IMR-90 (cell line): ENCODE measurements around the gene CDHR3. TPM values are rescaled to one million over a fixed set of nuclear protein-coding genes. Genes with fewer than 3 reads are reported as not detected.

Experiments
- ATAC-seq: fragments of 200-7000 bp; cut with Tn5 transposase; 2 replicates; pipeline ENCODE4 v1.9.1; 2020; ENCODE audit warnings: low read depth, mild to moderate bottlenecking, moderate library complexity
- BruUV-seq: library from RNA; stranded (reverse); fragments of 400-500 nt; replicated peaks from 2 replicates; lab custom pipeline; 2021; lab: Mats Ljungman, UMichigan
- CTCF ChIA-PET: fragments of 300-600 bp; formaldehyde crosslinking; extraction: SDS; loops from one replicate; lab custom pipeline; 2021; ENCODE audit warnings: antibody characterized with exemption; lab: Yijun Ruan, JAX
- POLR2A ChIA-PET: fragments of 300-600 bp; sonication (Branson Sonifier 250); formaldehyde crosslinking; loops from one replicate; lab custom pipeline; 2022; ENCODE audit warnings: antibody characterized with exemption; ENCODE audit not compliant: unreplicated experiment; lab: Charles Lee
- DNase-seq: peaks from one replicate; pipeline ENCODE4 v3.0.0; 2013
- H2AFZ ChIP-seq: replicated peaks from 2 replicates; pipeline ENCODE3; 2013; ENCODE audit warnings: low read length, mild to moderate bottlenecking; ENCODE audit not compliant: poor library complexity
- H2AK5ac ChIP-seq: 2 replicates; pipeline ENCODE4 v1.6.1; 2013; ENCODE audit warnings: low read depth, low read length, inconsistent platforms
- H2AK9ac ChIP-seq: replicated peaks from 2 replicates; pipeline ENCODE3; 2013; ENCODE audit warnings: mild to moderate bottlenecking, low read depth, low read length, moderate library complexity; ENCODE audit not compliant: poor library complexity
- H2BK120ac ChIP-seq: 2 replicates; pipeline ENCODE4 v1.6.1; 2013; ENCODE audit warnings: low read depth, low read length, inconsistent platforms
- H2BK15ac ChIP-seq: 3 replicates; pipeline ENCODE4 v1.6.1; 2013; ENCODE audit warnings: low read depth, low read length, inconsistent platforms
- H2BK20ac ChIP-seq: 2 replicates; pipeline ENCODE4 v1.6.1; 2013; ENCODE audit warnings: low read depth, mild to moderate bottlenecking, inconsistent platforms, low read length, moderate library complexity
- H2BK5ac ChIP-seq: 2 replicates; pipeline ENCODE4 v1.6.1; 2013; ENCODE audit warnings: mild to moderate bottlenecking, low read depth, low read length, inconsistent platforms; ENCODE audit not compliant: poor library complexity, severe bottlenecking
- H3K14ac ChIP-seq: replicated peaks from 2 replicates; pipeline ENCODE4 v1.6.1; 2013; ENCODE audit warnings: low read depth, low read length, inconsistent platforms
- H3K18ac ChIP-seq: 2 replicates; pipeline ENCODE4 v1.6.1; 2013; ENCODE audit warnings: low read depth, low read length, control low read depth
- H3K23ac ChIP-seq: 2 replicates; pipeline ENCODE4 v1.6.1; 2013; ENCODE audit warnings: low read depth, low read length, inconsistent platforms
- H3K27ac ChIP-seq: 2 replicates; pipeline ENCODE4 v1.5.1; 2013; ENCODE audit warnings: mild to moderate bottlenecking, control low read depth, low read length; ENCODE audit not compliant: insufficient read depth
- H3K27me3 ChIP-seq: 2 replicates; pipeline ENCODE4 v1.6.1; 2013; ENCODE audit warnings: low read length; ENCODE audit not compliant: control insufficient read depth, insufficient read depth
- H3K36me3 ChIP-seq: 2 replicates; pipeline ENCODE4 v1.6.1; 2013; ENCODE audit warnings: low read length, mixed read lengths; ENCODE audit not compliant: control insufficient read depth, insufficient read depth
- H3K4ac ChIP-seq: 2 replicates; pipeline ENCODE4 v1.6.1; 2013; ENCODE audit warnings: low read depth, low read length, inconsistent platforms
- H3K4me1 ChIP-seq: 2 replicates; pipeline ENCODE4 v1.6.1; 2013; ENCODE audit warnings: low read length, mixed read lengths; ENCODE audit not compliant: control insufficient read depth, insufficient read depth
- H3K4me2 ChIP-seq: 2 replicates; pipeline ENCODE4 v1.6.1; 2013; ENCODE audit warnings: low read depth, mild to moderate bottlenecking, control low read depth, low read length, moderate library complexity
- H3K4me3 ChIP-seq: 2 replicates; pipeline ENCODE4 v1.5.1; 2013; ENCODE audit warnings: low read depth, mild to moderate bottlenecking, control low read depth, low read length, moderate library complexity; ENCODE audit not compliant: insufficient read depth
- H3K56ac ChIP-seq: 2 replicates; pipeline ENCODE4 v1.6.1; 2013; ENCODE audit warnings: low read length, inconsistent platforms; ENCODE audit not compliant: insufficient read depth; ENCODE audit errors: extremely low read depth
- H3K79me1 ChIP-seq, 2 experiments: 2 replicates each; pipeline ENCODE4 v1.6.1; 2013; ENCODE audit warnings: low read length in 2 of 2, inconsistent platforms in 1 of 2, low read depth in 1 of 2
- H3K9ac ChIP-seq: 2 replicates; pipeline ENCODE4 v1.6.1; 2013; ENCODE audit warnings: low read depth, low read length, control low read depth
- H3K9me1 ChIP-seq: 2 replicates; pipeline ENCODE4 v1.6.1; 2013; ENCODE audit warnings: low read length, inconsistent platforms; ENCODE audit not compliant: insufficient read depth
- H3K9me3 ChIP-seq: 2 replicates; pipeline ENCODE4 v1.6.1; 2013; ENCODE audit warnings: low read length; ENCODE audit not compliant: control insufficient read depth, insufficient read depth
- H4K20me1 ChIP-seq: 2 replicates; pipeline ENCODE4 v1.6.1; 2013; ENCODE audit warnings: low read length, inconsistent platforms; ENCODE audit not compliant: insufficient read depth
- H4K5ac ChIP-seq: 2 replicates; pipeline ENCODE4 v1.6.1; 2013; ENCODE audit warnings: mild to moderate bottlenecking, low read depth, low read length, control low read depth
- H4K8ac ChIP-seq, 2 experiments: 2 replicates each; pipeline ENCODE4 v1.6.1; 2013; ENCODE audit warnings: low read depth in 2 of 2, low read length in 2 of 2, control low read depth in 1 of 2, inconsistent platforms in 1 of 2
- H4K91ac ChIP-seq: 2 replicates; pipeline ENCODE4 v1.6.1; 2013; ENCODE audit warnings: low read depth, low read length, inconsistent platforms; ENCODE audit not compliant: insufficient read depth
- BHLHE40 ChIP-seq: fragments of 150-350 bp; IDR thresholded peaks from 2 replicates; pipeline ENCODE4 v1.6.1; 2016; ENCODE audit warnings: mild to moderate bottlenecking, low read depth, low read length
- CEBPB ChIP-seq: IDR thresholded peaks from 2 replicates; pipeline ENCODE4 v1.6.1; 2012; ENCODE audit warnings: low read depth, low read length, improper control_type of control experiment
- CTCF ChIP-seq: conservative IDR thresholded peaks from 2 replicates; pipeline ENCODE4 v1.5.1; 2012; ENCODE audit warnings: mild to moderate bottlenecking, low read depth, low read length, improper control_type of control experiment
- ELK1 ChIP-seq: fragments of 150-350 bp; IDR thresholded peaks from 2 replicates; pipeline ENCODE4 v1.6.1; 2016; ENCODE audit warnings: low read depth, mild to moderate bottlenecking, low read length, moderate library complexity, borderline replicate concordance
- FOS ChIP-seq: fragments of 150-350 bp; IDR thresholded peaks from 2 replicates; pipeline ENCODE4 v1.6.1; 2016; ENCODE audit warnings: low read depth, low read length
- MAFK ChIP-seq: IDR thresholded peaks from 2 replicates; pipeline ENCODE4 v1.6.1; 2012; ENCODE audit warnings: low read depth, low read length, improper control_type of control experiment
- MAZ ChIP-seq: IDR thresholded peaks from 2 replicates; pipeline ENCODE4 v1.6.1; 2012; ENCODE audit warnings: low read depth, mild to moderate bottlenecking, low read length, improper control_type of control experiment, moderate library complexity, borderline replicate concordance
- MXI1 ChIP-seq: IDR thresholded peaks from 2 replicates; pipeline ENCODE4 v1.6.1; 2012; ENCODE audit warnings: low read depth, mild to moderate bottlenecking, low read length, moderate library complexity, borderline replicate concordance
- NFE2L2 ChIP-seq: fragments of 150-350 bp; IDR thresholded peaks from 2 replicates; pipeline ENCODE4 v1.6.1; 2016; ENCODE audit warnings: low read depth, mild to moderate bottlenecking, low read length
- RAD21 ChIP-seq: IDR thresholded peaks from 2 replicates; pipeline ENCODE4 v1.6.1; 2012; ENCODE audit warnings: low read length, improper control_type of control experiment
- SMC3 ChIP-seq: fragments of 150-350 bp; IDR thresholded peaks from 2 replicates; pipeline ENCODE4 v1.6.1; 2016; ENCODE audit warnings: low read depth, mild to moderate bottlenecking, antibody characterized with exemption, low read length, moderate library complexity
- USF2 ChIP-seq: fragments of 150-350 bp; IDR thresholded peaks from 2 replicates; pipeline ENCODE4 v1.6.1; 2017; ENCODE audit warnings: mild to moderate bottlenecking, antibody characterized with exemption, low read length, low read depth
- WGBS, 2 experiments: methylation state at CpG; one replicate each; pipeline versions ENCODE4 v1.1.5 to v1.1.7; 2013; ENCODE audit warnings: missing lambda C conversion rate in 2 of 2; ENCODE audit not compliant: insufficient read length in 1 of 2; ENCODE audit errors: extremely low coverage in 2 of 2; 5-methylcytosine and 5-hydroxymethylcytosine counted together
- dilution Hi-C: fragments of 300-500 bp; cut with HindIII; formaldehyde crosslinking; loops from one replicate; pipeline ENCODE4 v1.14.3; 2018; ENCODE audit warnings: low sequenced_read_pairs; ENCODE audit not compliant: unreplicated experiment
- in situ Hi-C: fragments of 300-500 bp; cut with MboI; formaldehyde crosslinking; loops from 3 replicates; pipeline ENCODE4 v1.14.3; 2019; ENCODE audit warnings: low sequenced_read_pairs, inconsistent platforms, mixed read lengths
- intact Hi-C: fragments of 100-400 bp; cut with micrococcal nuclease; formaldehyde crosslinking; loops from 2 replicates; pipeline ENCODE4 v1.10.0; 2022
- polyA plus RNA-seq, 3 experiments: library from polyadenylated mRNA; depleted of rRNA; stranded (reverse); fragments of >200 nt; gene quantifications; 2 replicates each; pipeline ENCODE4 v1.2.3, GENCODE V29; 2012; ENCODE audit warnings: low replicate concordance in 1 of 3
- total RNA-seq: library from RNA; depleted of rRNA; stranded (reverse); fragments of >200 nt; gene quantifications from 2 replicates; pipeline ENCODE4 v1.2.3, GENCODE V29; 2012

CDHR3 gene
- total and polyA plus RNA-seq, 2 of the 4 experiments (the other 2 are of a cell fraction) = 0.96 to 1.6 TPM

GRCh38 chr7:106047818-106048705 lies 85.0 kb downstream of the CDHR3 start (continued):
- TF ChIP-seq FOS (no peak), BHLHE40 (no peak)

GRCh38 chr7:106048706-106049020 lies 85.6 kb downstream of the CDHR3 start:
- Histone ChIP-seq H4K91ac (no peak overlapping the region), H3K14ac (no peak overlapping the region), H2AFZ (no peak overlapping the region), H4K20me1 (no peaks in the 10 kb centered on the region), H3K4me3 (no peak overlapping the region), H3K18ac (no peak overlapping the region), H3K23ac (no peak overlapping the region), H3K27ac (no peak overlapping the region), H3K36me3 (no peaks in the 10 kb centered on the region), H3K56ac (no peak overlapping the region), H2BK120ac (no peak overlapping the region), H2BK5ac (no peak overlapping the region), H3K9me1 (0 out of 2 replicates have a peak, but pooled peaks cover 2% of the 10 kb centered on the region), H3K4me2 (no peak overlapping the region), H2BK20ac (no peak overlapping the region), H3K27me3 (peaks cover 23% of the 10 kb centered on the region), H3K4me1 (peaks cover 7% of the 10 kb centered on the region), H4K8ac (no peak overlapping the region), H2BK15ac (no peak overlapping the region), H3K79me1 (no peaks in the 10 kb centered on the region), H3K4ac (no peak overlapping the region), H3K9ac (no peak overlapping the region), H2AK9ac (no peak overlapping the region), H3K9me3 (no peaks in the 10 kb centered on the region), H2AK5ac (no peak overlapping the region), H4K5ac (no peak overlapping the region)
- no CpG with 5 or more reads among the region's 2 CpGs for WGBS, 2 experiments
- dilution Hi-C loops (no loop called here), in situ Hi-C loops (no loop called here), intact Hi-C loops (loop anchor here (10.0 kb wide), 2 partner anchors 464 to 904 kb away; partner anchors contain the start of gene EFCAB10)
- ChIA-PET CTCF (no interaction called here), POLR2A (no interaction called here)
- no peak for ATAC-seq
- DNase-seq = no peak
- BruUV-seq = no TSS peak
- TF ChIP-seq CEBPB (no peak), USF2 (no peak), BHLHE40 (no peak), MAFK (no peak), MXI1 (no peak), RAD21 (no peak), MAZ (no peak), SMC3 (no peak), CTCF (no peak), ELK1 (no peak), NFE2L2 (no peak)
